Measurements from ENCODE around the gene CPT1B.

DNA sequence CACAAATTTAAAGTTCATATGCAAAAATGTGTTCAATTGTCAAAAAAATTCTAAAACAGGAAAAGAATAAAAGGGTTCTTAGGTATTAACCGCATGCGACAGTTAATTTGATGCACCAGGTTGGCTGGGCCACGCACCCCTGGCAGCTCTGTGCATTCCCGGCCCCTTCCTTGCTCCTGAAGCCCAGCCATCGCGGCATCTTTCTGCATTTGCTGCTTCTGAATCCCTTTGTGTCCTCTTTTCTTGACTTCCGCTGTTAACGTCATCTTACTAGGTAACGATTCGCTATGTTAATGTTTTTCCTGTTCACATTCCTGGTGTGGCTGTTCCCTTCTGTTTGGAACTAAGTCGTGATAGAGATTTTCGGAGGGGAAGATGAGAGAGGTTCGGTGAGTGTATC, 40.5 kb downstream of the CPT1B start:
- TF ChIP-seq, protein P1, sequence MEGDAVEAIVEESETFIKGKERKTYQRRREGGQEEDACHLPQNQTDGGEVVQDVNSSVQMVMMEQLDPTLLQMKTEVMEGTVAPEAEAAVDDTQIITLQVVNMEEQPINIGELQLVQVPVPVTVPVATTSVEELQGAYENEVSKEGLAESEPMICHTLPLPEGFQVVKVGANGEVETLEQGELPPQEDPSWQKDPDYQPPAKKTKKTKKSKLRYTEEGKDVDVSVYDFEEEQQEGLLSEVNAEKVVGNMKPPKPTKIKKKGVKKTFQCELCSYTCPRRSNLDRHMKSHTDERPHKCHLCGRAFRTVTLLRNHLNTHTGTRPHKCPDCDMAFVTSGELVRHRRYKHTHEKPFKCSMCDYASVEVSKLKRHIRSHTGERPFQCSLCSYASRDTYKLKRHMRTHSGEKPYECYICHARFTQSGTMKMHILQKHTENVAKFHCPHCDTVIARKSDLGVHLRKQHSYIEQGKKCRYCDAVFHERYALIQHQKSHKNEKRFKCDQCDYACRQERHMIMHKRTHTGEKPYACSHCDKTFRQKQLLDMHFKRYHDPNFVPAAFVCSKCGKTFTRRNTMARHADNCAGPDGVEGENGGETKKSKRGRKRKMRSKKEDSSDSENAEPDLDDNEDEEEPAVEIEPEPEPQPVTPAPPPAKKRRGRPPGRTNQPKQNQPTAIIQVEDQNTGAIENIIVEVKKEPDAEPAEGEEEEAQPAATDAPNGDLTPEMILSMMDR (conservative IDR thresholded peaks at IDR 0.05): no peak
- TF ChIP-seq ZFX (IDR thresholded peaks at IDR 0.05): no peak

All from C4-2B (cell line).